ENCODE measurements around the gene CACNA1C. TPM values are rescaled to one million over a fixed set of nuclear protein-coding genes. Genes with fewer than 3 reads are reported as not detected.
A peak's percentile ranks its signal among the peaks of the same experiment; 100 is the strongest.

CACNA1C gene
- total and polyA plus RNA-seq, 2 of the 4 experiments (the other 2 are of a cell fraction), result 1.6 to 2.6 TPM

DNA sequence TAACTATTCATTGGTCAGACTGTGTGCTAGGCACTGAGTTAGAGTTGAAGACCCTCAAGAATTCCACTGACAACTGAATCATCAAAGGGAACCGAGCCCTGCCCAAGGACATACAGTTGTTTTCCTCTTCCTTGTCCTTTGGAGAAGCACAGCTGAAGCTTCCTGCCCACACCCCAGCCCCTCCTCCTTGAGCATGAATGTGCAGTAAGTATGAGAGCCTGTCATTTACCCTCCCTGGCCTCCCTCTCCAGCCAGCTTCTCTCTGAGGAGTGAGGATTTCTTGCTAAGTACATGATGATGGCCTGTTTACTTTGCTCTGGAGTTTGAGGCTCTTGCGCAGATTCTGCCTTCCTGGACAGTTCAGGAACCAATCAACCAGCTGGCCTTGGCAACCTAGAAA, 235.2 kb downstream of the CACNA1C start:
- TF ChIP-seq, protein P1, sequence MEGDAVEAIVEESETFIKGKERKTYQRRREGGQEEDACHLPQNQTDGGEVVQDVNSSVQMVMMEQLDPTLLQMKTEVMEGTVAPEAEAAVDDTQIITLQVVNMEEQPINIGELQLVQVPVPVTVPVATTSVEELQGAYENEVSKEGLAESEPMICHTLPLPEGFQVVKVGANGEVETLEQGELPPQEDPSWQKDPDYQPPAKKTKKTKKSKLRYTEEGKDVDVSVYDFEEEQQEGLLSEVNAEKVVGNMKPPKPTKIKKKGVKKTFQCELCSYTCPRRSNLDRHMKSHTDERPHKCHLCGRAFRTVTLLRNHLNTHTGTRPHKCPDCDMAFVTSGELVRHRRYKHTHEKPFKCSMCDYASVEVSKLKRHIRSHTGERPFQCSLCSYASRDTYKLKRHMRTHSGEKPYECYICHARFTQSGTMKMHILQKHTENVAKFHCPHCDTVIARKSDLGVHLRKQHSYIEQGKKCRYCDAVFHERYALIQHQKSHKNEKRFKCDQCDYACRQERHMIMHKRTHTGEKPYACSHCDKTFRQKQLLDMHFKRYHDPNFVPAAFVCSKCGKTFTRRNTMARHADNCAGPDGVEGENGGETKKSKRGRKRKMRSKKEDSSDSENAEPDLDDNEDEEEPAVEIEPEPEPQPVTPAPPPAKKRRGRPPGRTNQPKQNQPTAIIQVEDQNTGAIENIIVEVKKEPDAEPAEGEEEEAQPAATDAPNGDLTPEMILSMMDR (conservative IDR thresholded peaks at IDR 0.05; ENCODE audit: low read depth, low read length), result no peak
- TF ChIP-seq BHLHE40 (IDR thresholded peaks at IDR 0.05; ENCODE audit: low read depth, low read length), result no peak
- TF ChIP-seq SMC3 (IDR thresholded peaks at IDR 0.05; ENCODE audit: low read depth, low read length), result no peak
- no peak for TF ChIP-seq RAD21 (IDR thresholded peaks at IDR 0.05; ENCODE audit: low read length)
- TF ChIP-seq NFE2L2 (IDR thresholded peaks at IDR 0.05; ENCODE audit: low read depth, low read length), result no peak
- no peak for TF ChIP-seq FOS (IDR thresholded peaks at IDR 0.05; ENCODE audit: low read depth, low read length)
- TF ChIP-seq MXI1 (IDR thresholded peaks at IDR 0.05; ENCODE audit: borderline replicate concordance, low read depth, low read length), result no peak
- TF ChIP-seq, protein P2, sequence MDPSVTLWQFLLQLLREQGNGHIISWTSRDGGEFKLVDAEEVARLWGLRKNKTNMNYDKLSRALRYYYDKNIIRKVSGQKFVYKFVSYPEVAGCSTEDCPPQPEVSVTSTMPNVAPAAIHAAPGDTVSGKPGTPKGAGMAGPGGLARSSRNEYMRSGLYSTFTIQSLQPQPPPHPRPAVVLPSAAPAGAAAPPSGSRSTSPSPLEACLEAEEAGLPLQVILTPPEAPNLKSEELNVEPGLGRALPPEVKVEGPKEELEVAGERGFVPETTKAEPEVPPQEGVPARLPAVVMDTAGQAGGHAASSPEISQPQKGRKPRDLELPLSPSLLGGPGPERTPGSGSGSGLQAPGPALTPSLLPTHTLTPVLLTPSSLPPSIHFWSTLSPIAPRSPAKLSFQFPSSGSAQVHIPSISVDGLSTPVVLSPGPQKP (IDR thresholded peaks at IDR 0.05; ENCODE audit: borderline replicate concordance, low read depth, low read length), result no peak
- TF ChIP-seq CHD1 (IDR thresholded peaks at IDR 0.05; ENCODE audit: low read depth, low read length), result no peak
- TF ChIP-seq MAFK (IDR thresholded peaks at IDR 0.05; ENCODE audit: low read depth, low read length), result no peak
- TF ChIP-seq, protein P3, sequence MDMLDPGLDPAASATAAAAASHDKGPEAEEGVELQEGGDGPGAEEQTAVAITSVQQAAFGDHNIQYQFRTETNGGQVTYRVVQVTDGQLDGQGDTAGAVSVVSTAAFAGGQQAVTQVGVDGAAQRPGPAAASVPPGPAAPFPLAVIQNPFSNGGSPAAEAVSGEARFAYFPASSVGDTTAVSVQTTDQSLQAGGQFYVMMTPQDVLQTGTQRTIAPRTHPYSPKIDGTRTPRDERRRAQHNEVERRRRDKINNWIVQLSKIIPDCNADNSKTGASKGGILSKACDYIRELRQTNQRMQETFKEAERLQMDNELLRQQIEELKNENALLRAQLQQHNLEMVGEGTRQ (IDR thresholded peaks at IDR 0.05; ENCODE audit: low read depth, low read length), result no peak
- TF ChIP-seq RFX5 (IDR thresholded peaks at IDR 0.05; ENCODE audit: low read depth, low read length), result no peak
- no peak for TF ChIP-seq CEBPB (IDR thresholded peaks at IDR 0.05; ENCODE audit: low read depth, low read length)
- H3K27me3 ChIP-seq (ENCODE audit: control insufficient read depth, insufficient read depth, low read length), result no peaks in the 10 kb centered on the region
- in situ Hi-C loops (cut with MboI; ENCODE audit: low sequenced_read_pairs) (loop anchor here (10.0 to 25.0 kb wide), 3 partner anchors 297 to 626 kb away; partner anchors contain the start of gene LRTM2), dilution Hi-C loops (cut with HindIII; ENCODE audit: low sequenced_read_pairs, unreplicated experiment) (no loop called here), intact Hi-C loops (cut with micrococcal nuclease) (loop anchor here (10.0 kb wide), 1 partner anchor 343 kb away; no protein-coding TSS in a partner anchor)
- H2AK5ac ChIP-seq (ENCODE audit: low read depth, low read length), result peak overlapping the region; percentile 29; the same call in 1 of the 2 replicates
- H3K9me3 ChIP-seq (ENCODE audit: control insufficient read depth, insufficient read depth, low read length), result no peaks in the 10 kb centered on the region
- no peak overlapping the region for H2BK5ac ChIP-seq (ENCODE audit: low read depth, low read length, poor library complexity, severe bottlenecking)
- ChIA-PET POLR2A (ENCODE audit: unreplicated experiment) (no interaction called here), CTCF (interaction anchor here (0.6 to 1.4 kb wide), 4 partner anchors 15 to 295 kb away, joined by 3 to 5 read pairs (median 4); no protein-coding TSS in a partner anchor)
- DNase-seq, result peak; percentile 73
- no peak overlapping the region for H3K9ac ChIP-seq (ENCODE audit: low read depth, low read length)
- H2AFZ ChIP-seq (replicated peaks; ENCODE audit: low read length, poor library complexity), result peak overlapping the region; percentile 43
- 0 out of 2 replicates have a peak overlapping the region, but pooled peaks have one; percentile 14 for H4K5ac ChIP-seq (ENCODE audit: low read depth, low read length)
- H3K4me3 ChIP-seq (ENCODE audit: insufficient read depth, low read depth, low read length), result no peak overlapping the region
- peaks cover 33% of the 10 kb centered on the region for H3K9me1 ChIP-seq (ENCODE audit: insufficient read depth, low read length)
- ATAC-seq (ENCODE audit: low read depth), result peak; percentile 36
- H4K91ac ChIP-seq (ENCODE audit: insufficient read depth, low read depth, low read length), result peak overlapping the region; percentile 86
- no TSS peak for BruUV-seq (replicated peaks)
- H3K23ac ChIP-seq (ENCODE audit: low read depth, low read length), result no peak overlapping the region
- no peaks in the 10 kb centered on the region for H4K20me1 ChIP-seq (ENCODE audit: insufficient read depth, low read length)
- WGBS, 2 experiments (ENCODE audit: extremely low coverage in 2 of 2, insufficient read length in 1 of 2), result no CpG with 5 or more reads among the region's 2 CpGs
- H2BK15ac ChIP-seq (ENCODE audit: low read depth, low read length), result peak overlapping the region; percentile 34; the same call in 2 of the 3 replicates
- H2BK120ac ChIP-seq (ENCODE audit: low read depth, low read length), result peak overlapping the region; percentile 70
- H3K36me3 ChIP-seq (ENCODE audit: control insufficient read depth, insufficient read depth, low read length), result no peaks in the 10 kb centered on the region
- H3K27ac ChIP-seq (ENCODE audit: insufficient read depth, low read length), result peak overlapping the region; percentile 0; the same call in 1 of the 2 replicates
- H3K56ac ChIP-seq (ENCODE audit: extremely low read depth, insufficient read depth, low read length), result no peak overlapping the region
- H3K4ac ChIP-seq (ENCODE audit: low read depth, low read length), result peak overlapping the region; percentile 49
- no peak overlapping the region for H3K4me2 ChIP-seq (ENCODE audit: low read depth, low read length)
- peak overlapping the region; percentile 6 to 75; a peak in 3 of 4 replicates for H4K8ac ChIP-seq (ENCODE audit: low read depth in 2 of 2, low read length in 2 of 2)
- H3K14ac ChIP-seq (replicated peaks; ENCODE audit: low read depth, low read length), result peak overlapping the region; percentile 17
- H3K79me1 ChIP-seq (ENCODE audit: low read depth in 1 of 2, low read length in 2 of 2), result peaks cover 4 to 25% of the 10 kb centered on the region in 2 experiments; a peak in 1 of 4 replicates
- H2AK9ac ChIP-seq (replicated peaks; ENCODE audit: low read depth, low read length, poor library complexity), result peak overlapping the region; percentile 22
- H3K18ac ChIP-seq (ENCODE audit: low read depth, low read length), result peak overlapping the region; percentile 14; the same call in 1 of the 2 replicates
- H3K4me1 ChIP-seq (ENCODE audit: control insufficient read depth, insufficient read depth, low read length), result peaks cover 46% of the 10 kb centered on the region
- peak overlapping the region; percentile 50; the same call in 1 of the 2 replicates for H2BK20ac ChIP-seq (ENCODE audit: low read depth, low read length)

Data from IMR-90 (cell line).